GM21390 (cell line): ENCODE results near the gene ID4.
A peak's percentile ranks its signal among the peaks of the same experiment; 100 is the strongest.

Source experiments
- ATAC-seq: cut with Tn5 transposase; IDR thresholded peaks from one replicate; pipeline ENCODE4 v1.9.1; 2021; ENCODE audit not compliant: unreplicated experiment

The ID4 gene

GRCh38 chr6:19836799-19837510 is at the start of gene ID4:
ID4 (plus strand) TSS chr6:19837370; CDS start chr6:19837755, 385 bp downstream.
- ATAC-seq: no peak

GRCh38 chr6:19788686-19789085 is 48.5 kb upstream of the ID4 start:
- ATAC-seq: no peak

GRCh38 chr6:19789100-19789803 is 47.9 kb upstream of the ID4 start:
- ATAC-seq: no peak

GRCh38 chr6:19791267-19791666 is 45.9 kb upstream of the ID4 start:
- no peak for ATAC-seq

GRCh38 chr6:19795211-19795610 is 42.0 kb upstream of the ID4 start:
- ATAC-seq: no peak

GRCh38 chr6:19796452-19796851 is 40.7 kb upstream of the ID4 start:
- ATAC-seq: no peak

GRCh38 chr6:19798362-19798761 is 38.8 kb upstream of the ID4 start:
- no peak for ATAC-seq

- no peak for ATAC-seq
Observed at GRCh38 chr6:19802656-19803055, 34.5 kb upstream of the ID4 start.

- no peak for ATAC-seq
Observed at GRCh38 chr6:19803331-19804204, 33.6 kb upstream of the ID4 start.

GRCh38 chr6:19804205-19805128 is 32.7 kb upstream of the ID4 start:
- ATAC-seq: peak; percentile 100

GRCh38 chr6:19805129-19805481 is 32.1 kb upstream of the ID4 start:
- no peak for ATAC-seq

GRCh38 chr6:19806971-19807396 is 30.2 kb upstream of the ID4 start:
- no peak for ATAC-seq

- ATAC-seq: no peak
Observed at GRCh38 chr6:19811397-19812079, 25.6 kb upstream of the ID4 start.

- no peak for ATAC-seq
Observed at GRCh38 chr6:19812512-19813119, 24.6 kb upstream of the ID4 start.

GRCh38 chr6:19818805-19819204 is 18.4 kb upstream of the ID4 start:
- ATAC-seq: no peak

GRCh38 chr6:19824058-19824807 is 12.9 kb upstream of the ID4 start:
- no peak for ATAC-seq

- ATAC-seq: no peak
Observed at GRCh38 chr6:19827247-19827646, 9.9 kb upstream of the ID4 start.

GRCh38 chr6:19827903-19828302 is 9.3 kb upstream of the ID4 start:
- ATAC-seq: no peak

- ATAC-seq: no peak
Observed at GRCh38 chr6:19830171-19830570, 7.0 kb upstream of the ID4 start.
